ENCODE results near the gene RCL1.

DNA sequence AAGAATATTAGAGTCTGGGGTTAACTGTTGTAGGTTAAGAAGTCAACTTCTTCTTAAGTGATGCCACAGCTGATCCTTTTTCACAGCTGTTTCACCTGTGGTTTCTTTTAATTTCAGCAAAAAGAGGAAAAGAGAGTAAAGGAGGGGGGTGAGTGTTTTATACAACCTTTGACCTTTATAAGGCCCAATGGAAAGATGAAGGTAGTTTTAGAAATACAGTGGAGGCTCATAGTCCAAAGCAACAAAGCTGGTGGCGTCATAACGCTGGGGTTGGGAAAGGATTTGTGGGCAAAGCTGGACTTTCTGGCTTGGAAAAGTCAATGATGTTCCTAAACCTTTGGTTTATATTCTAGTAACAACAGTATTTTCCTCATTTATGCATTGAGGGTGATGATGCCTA lies 49.5 kb downstream of the RCL1 start:
- TF ChIP-seq, protein P1, sequence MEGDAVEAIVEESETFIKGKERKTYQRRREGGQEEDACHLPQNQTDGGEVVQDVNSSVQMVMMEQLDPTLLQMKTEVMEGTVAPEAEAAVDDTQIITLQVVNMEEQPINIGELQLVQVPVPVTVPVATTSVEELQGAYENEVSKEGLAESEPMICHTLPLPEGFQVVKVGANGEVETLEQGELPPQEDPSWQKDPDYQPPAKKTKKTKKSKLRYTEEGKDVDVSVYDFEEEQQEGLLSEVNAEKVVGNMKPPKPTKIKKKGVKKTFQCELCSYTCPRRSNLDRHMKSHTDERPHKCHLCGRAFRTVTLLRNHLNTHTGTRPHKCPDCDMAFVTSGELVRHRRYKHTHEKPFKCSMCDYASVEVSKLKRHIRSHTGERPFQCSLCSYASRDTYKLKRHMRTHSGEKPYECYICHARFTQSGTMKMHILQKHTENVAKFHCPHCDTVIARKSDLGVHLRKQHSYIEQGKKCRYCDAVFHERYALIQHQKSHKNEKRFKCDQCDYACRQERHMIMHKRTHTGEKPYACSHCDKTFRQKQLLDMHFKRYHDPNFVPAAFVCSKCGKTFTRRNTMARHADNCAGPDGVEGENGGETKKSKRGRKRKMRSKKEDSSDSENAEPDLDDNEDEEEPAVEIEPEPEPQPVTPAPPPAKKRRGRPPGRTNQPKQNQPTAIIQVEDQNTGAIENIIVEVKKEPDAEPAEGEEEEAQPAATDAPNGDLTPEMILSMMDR (IDR thresholded peaks at IDR 0.05), result no peak
- no peak for TF ChIP-seq POLR2A (IDR thresholded peaks at IDR 0.05)

Measured in uterus (tissue), 2 donors.